ENCODE data around the gene MAL.

The MAL gene

GRCh38 chr2:95025406-95026319 lies at the start of gene MAL:
MAL (plus strand) TSS chr2:95025708; CDS start chr2:95025793, 85 bp downstream.
- DNase-seq: peak; percentile 58

GRCh38 chr2:94977826-94978225 lies 47.7 kb upstream of the MAL start:
- no peak for DNase-seq

- no peak for DNase-seq
Measured at GRCh38 chr2:94978917-94979316, 46.6 kb upstream of the MAL start.

GRCh38 chr2:94979406-94980375 lies 45.8 kb upstream of the MAL start:
- DNase-seq: no peak

- no peak for DNase-seq
Measured at GRCh38 chr2:94980406-94980805, 45.1 kb upstream of the MAL start.

GRCh38 chr2:94982156-94982555 lies 43.4 kb upstream of the MAL start:
- DNase-seq: no peak

- DNase-seq: no peak
Measured at GRCh38 chr2:94982675-94983074, 42.8 kb upstream of the MAL start.

GRCh38 chr2:94984964-94985575 lies 40.4 kb upstream of the MAL start:
- DNase-seq: no peak

GRCh38 chr2:94985636-94986035 lies 39.9 kb upstream of the MAL start:
- no peak for DNase-seq

- DNase-seq: peak; percentile 72
Measured at GRCh38 chr2:94986392-94986963, 39.0 kb upstream of the MAL start.

- no peak for DNase-seq
Measured at GRCh38 chr2:94987074-94988020, 38.2 kb upstream of the MAL start.

GRCh38 chr2:94990956-94991355 lies 34.6 kb upstream of the MAL start:
- no peak for DNase-seq

GRCh38 chr2:94992360-94992759 lies 33.1 kb upstream of the MAL start:
- DNase-seq: no peak

GRCh38 chr2:94993176-94994062 lies 32.1 kb upstream of the MAL start:
- no peak for DNase-seq

- DNase-seq: no peak
Measured at GRCh38 chr2:94994063-94994913, 31.2 kb upstream of the MAL start.

- no peak for DNase-seq
Measured at GRCh38 chr2:94994914-94995552, 30.5 kb upstream of the MAL start.

- no peak for DNase-seq
Measured at GRCh38 chr2:94995553-94996304, 29.8 kb upstream of the MAL start.

All from NCI-H2171 treated with DMSO at 0.1 percent for 48 hours (cell line).